Activated CD8-positive, alpha-beta T cell treated with anti-CD3 and anti-CD28 coated beads for 36 hours (primary cell): ENCODE measurements around the gene TMEM263. TPM values are rescaled to one million over a fixed set of nuclear protein-coding genes. Genes with fewer than 3 reads are reported as not detected.
A peak's percentile ranks its signal among the peaks of the same experiment; 100 is the strongest.

Experiments used
- ATAC-seq: fragments of 200-7000 bp; cut with Tn5 transposase; one replicate; pipeline ENCODE4 v1.10.0; 2021; ENCODE audit warnings: mild to moderate bottlenecking, moderate library complexity
- CTCF ChIA-PET: fragments of 350-600 bp; sonication (Branson Sonifier 250); formaldehyde crosslinking; loops from one replicate; lab custom pipeline; 2021; ENCODE audit warnings: antibody characterized with exemption; lab: Charles Lee
- POLR2A ChIA-PET: fragments of 350-600 bp; sonication (Branson Sonifier 250); formaldehyde crosslinking; loops from one replicate; lab custom pipeline; 2021; ENCODE audit warnings: antibody characterized with exemption; lab: Charles Lee
- DNase-seq: peaks from one replicate; pipeline ENCODE4 v3.0.0-alpha.2; 2020
- H3K27ac Mint-ChIP-seq: one replicate; pipeline ENCODE4 v1.8.0; 2021; ENCODE audit warnings: mild to moderate bottlenecking, mixed read lengths
- H3K27me3 Mint-ChIP-seq: one replicate; pipeline ENCODE4 v1.8.0; 2021; ENCODE audit warnings: mixed read lengths
- H3K36me3 Mint-ChIP-seq: one replicate; pipeline ENCODE4 v1.8.0; 2021; ENCODE audit warnings: low read depth, mixed read lengths
- H3K4me1 Mint-ChIP-seq: one replicate; pipeline ENCODE4 v1.8.0; 2021; ENCODE audit warnings: low read depth, mixed read lengths
- H3K4me3 Mint-ChIP-seq: one replicate; pipeline ENCODE4 v1.8.0; 2021; ENCODE audit warnings: mild to moderate bottlenecking, moderate library complexity, mixed read lengths
- H3K9me3 Mint-ChIP-seq: one replicate; pipeline ENCODE4 v1.8.0; 2021; ENCODE audit warnings: mixed read lengths
- CTCF ChIP-seq: fragments of 200-600 bp; IDR thresholded peaks from one replicate; pipeline ENCODE4 v1.8.0; 2022; ENCODE audit warnings: antibody characterized with exemption, mild to moderate bottlenecking
- intact Hi-C: fragments of 100-400 bp; cut with micrococcal nuclease; formaldehyde crosslinking; loops from one replicate; pipeline ENCODE4 v1.10.0; 2022
- total RNA-seq, 2 experiments: library from RNA; stranded (reverse); gene quantifications; one replicate each; pipeline ENCODE4 v1.2.3, GENCODE V29; 2021

TMEM263 gene
- total RNA-seq, 2 experiments from 2014 or later, result 43.5 to 46.5 TPM

- no peak for TF ChIP-seq CTCF
- ChIA-PET POLR2A (no interaction called here), CTCF (no interaction called here)
- Mint-ChIP-seq H3K27ac (no peak overlapping the region), H3K4me3 (no peak overlapping the region), H3K4me1 (peaks cover 35% of the 10 kb centered on the region), H3K9me3 (peaks cover 16% of the 10 kb centered on the region), H3K27me3 (no peaks in the 10 kb centered on the region), H3K36me3 (peaks cover 29% of the 10 kb centered on the region)
- ATAC-seq, result no peak
- DNase-seq, result no peak
- intact Hi-C loops, result loop anchor here (10.0 kb wide), 1 partner anchor 114 kb away; the partner anchor contains the start of gene CRY1
Measured at GRCh38 chr12:106980944-106981343, 25.2 kb downstream of the TMEM263 start.

- TF ChIP-seq CTCF, result no peak
- H3K27me3 Mint-ChIP-seq, result no peaks in the 10 kb centered on the region
- no peak overlapping the region for H3K4me3 Mint-ChIP-seq
- no peak overlapping the region for H3K27ac Mint-ChIP-seq
- H3K9me3 Mint-ChIP-seq, result peaks cover 16% of the 10 kb centered on the region
- H3K4me1 Mint-ChIP-seq, result peaks cover 36% of the 10 kb centered on the region
- no peak for DNase-seq
- CTCF ChIA-PET, result no interaction called here
- ATAC-seq, result no peak
- POLR2A ChIA-PET, result no interaction called here
- intact Hi-C loops, result loop anchor here (10.0 kb wide), 1 partner anchor 113 kb away; the partner anchor contains the start of gene CRY1
- H3K36me3 Mint-ChIP-seq, result peaks cover 26% of the 10 kb centered on the region
Measured at GRCh38 chr12:106981788-106982187, 26.1 kb downstream of the TMEM263 start.

GRCh38 chr12:106982229-106982628 is 26.5 kb downstream of the TMEM263 start:
- H3K36me3 Mint-ChIP-seq, result peaks cover 26% of the 10 kb centered on the region
- ATAC-seq, result no peak
- intact Hi-C loops, result loop anchor here (10.0 kb wide), 1 partner anchor 113 kb away; the partner anchor contains the start of gene CRY1
- no peak for TF ChIP-seq CTCF
- CTCF ChIA-PET, result no interaction called here
- peaks cover 36% of the 10 kb centered on the region for H3K4me1 Mint-ChIP-seq
- peaks cover 16% of the 10 kb centered on the region for H3K9me3 Mint-ChIP-seq
- no peak overlapping the region for H3K4me3 Mint-ChIP-seq
- POLR2A ChIA-PET, result no interaction called here
- no peaks in the 10 kb centered on the region for H3K27me3 Mint-ChIP-seq
- no peak for DNase-seq
- no peak overlapping the region for H3K27ac Mint-ChIP-seq

- intact Hi-C loops, result loop anchor here (10.0 kb wide), 1 partner anchor 110 kb away; the partner anchor contains the start of gene CRY1
- peaks cover 16% of the 10 kb centered on the region for H3K9me3 Mint-ChIP-seq
- H3K27ac Mint-ChIP-seq, result peak overlapping the region; percentile 1
- H3K4me3 Mint-ChIP-seq, result no peak overlapping the region
- no peak for TF ChIP-seq CTCF
- CTCF ChIA-PET, result interaction anchor here (1.7 kb wide), 1 partner anchor 120 kb away, joined by 8 read pairs; no protein-coding TSS in a partner anchor
- H3K27me3 Mint-ChIP-seq, result no peaks in the 10 kb centered on the region
- DNase-seq (peak; percentile 36), ATAC-seq (no peak)
- peaks cover 24% of the 10 kb centered on the region for H3K36me3 Mint-ChIP-seq
- peaks cover 41% of the 10 kb centered on the region for H3K4me1 Mint-ChIP-seq
- POLR2A ChIA-PET, result interaction anchor here (0.7 to 3.4 kb wide), 3 partner anchors 29 to 399 kb away, joined by 4 to 11 read pairs (median 4); partner anchors contain the start of gene TMEM263
Measured at GRCh38 chr12:106984588-106985137, 29.0 kb downstream of the TMEM263 start.

- no peak for ATAC-seq
- CTCF ChIA-PET, result no interaction called here
- H3K4me3 Mint-ChIP-seq, result peak overlapping the region; percentile 90
- TF ChIP-seq CTCF, result no peak
- no peak for DNase-seq
- intact Hi-C loops, result loop anchor here (10.0 kb wide), 1 partner anchor 109 kb away; the partner anchor contains the start of gene CRY1
- H3K36me3 Mint-ChIP-seq, result peaks cover 24% of the 10 kb centered on the region
- peaks cover 41% of the 10 kb centered on the region for H3K4me1 Mint-ChIP-seq
- H3K27me3 Mint-ChIP-seq, result no peaks in the 10 kb centered on the region
- POLR2A ChIA-PET, result interaction anchor here (0.6 to 3.4 kb wide), 3 partner anchors 29 to 416 kb away, joined by 3 to 11 read pairs (median 4); partner anchors contain the start of gene TMEM263
- H3K27ac Mint-ChIP-seq, result no peak overlapping the region
- H3K9me3 Mint-ChIP-seq, result peaks cover 16% of the 10 kb centered on the region
Measured at GRCh38 chr12:106985479-106985878, 29.8 kb downstream of the TMEM263 start.
